Smooth muscle cell (in vitro differentiated cells): Measurements from ENCODE around the gene POLE2. TPM values are rescaled to one million over a fixed set of nuclear protein-coding genes. Genes with fewer than 3 reads are reported as not detected.

Source experiments
- DNase-seq: peaks from one replicate; lab custom pipeline; 2025; ENCODE audit not compliant: unreplicated experiment; lab: John Stamatoyannopoulos, UW
- H2AFZ ChIP-seq: fragments of 200-600 bp; sonication (generic); 2 replicates; pipeline ENCODE4 v1.6.0; 2016; ENCODE audit warnings: antibody characterized with exemption, low read depth, mild to moderate bottlenecking
- H3F3A ChIP-seq: fragments of 200-600 bp; sonication (generic); 2 replicates; pipeline ENCODE4 v1.6.0; 2017; ENCODE audit warnings: antibody characterized with exemption, low read depth
- H3K27ac ChIP-seq: fragments of 200-600 bp; sonication (generic); 2 replicates; pipeline ENCODE4 v1.5.1; 2016; ENCODE audit warnings: low read depth, mild to moderate bottlenecking
- H3K27me3 ChIP-seq: fragments of 200-600 bp; sonication (generic); 2 replicates; pipeline ENCODE4 v1.6.1; 2016; ENCODE audit warnings: low read depth, mild to moderate bottlenecking
- H3K36me3 ChIP-seq: fragments of 200-600 bp; sonication (generic); 2 replicates; pipeline ENCODE4 v1.5.1; 2016; ENCODE audit warnings: low read depth
- H3K4me1 ChIP-seq: fragments of 200-600 bp; sonication (generic); 2 replicates; pipeline ENCODE4 v1.5.1; 2016; ENCODE audit warnings: low read depth
- H3K4me2 ChIP-seq: fragments of 200-600 bp; sonication (generic); 2 replicates; pipeline ENCODE4 v1.6.0; 2016; ENCODE audit warnings: mild to moderate bottlenecking
- H3K4me3 ChIP-seq: fragments of 200-600 bp; sonication (generic); 2 replicates; pipeline ENCODE4 v1.5.1; 2016; ENCODE audit warnings: mild to moderate bottlenecking
- H3K79me2 ChIP-seq: fragments of 200-600 bp; sonication (generic); 2 replicates; pipeline ENCODE4 v1.6.0; 2016; ENCODE audit warnings: low read depth, mild to moderate bottlenecking
- H3K9ac ChIP-seq: fragments of 200-600 bp; sonication (generic); 2 replicates; pipeline ENCODE4 v1.6.0; 2016; ENCODE audit warnings: low read depth
- H3K9me3 ChIP-seq: fragments of 200-600 bp; sonication (generic); replicated peaks from 2 replicates; pipeline ENCODE4 v1.5.1; 2016; ENCODE audit warnings: low read depth
- H4K20me1 ChIP-seq: fragments of 200-600 bp; sonication (generic); 2 replicates; pipeline ENCODE4 v1.6.0; 2016; ENCODE audit warnings: low read depth
- WGBS: methylation state at CpG from one replicate; pipeline ENCODE4 v1.1.7; 2016; ENCODE audit warnings: low lambda C conversion rate; 5-methylcytosine and 5-hydroxymethylcytosine counted together
- polyA plus RNA-seq: library from polyadenylated mRNA; unstranded; fragments of >200 nt; fragmentation: Nextera tagmentation; extraction: Ambion mirVana; gene quantifications from 2 replicates; pipeline ENCODE4 v1.2.1, GENCODE V29; 2016
- total RNA-seq: library from RNA; depleted of rRNA; stranded (reverse); fragments of >200 nt; gene quantifications from 2 replicates; pipeline ENCODE4 v1.2.3, GENCODE V29; 2014
- TF ChIP-seq, protein P1 (sequence below): fragments of 200-600 bp; sonication (generic); IDR thresholded peaks from 2 replicates; pipeline ENCODE4 v1.5.1; 2017; ENCODE audit warnings: borderline replicate concordance, mild to moderate bottlenecking, antibody characterized with exemption; ENCODE audit not compliant: insufficient read depth, poor library complexity, severe bottlenecking

POLE2 gene
- total and polyA plus RNA-seq, 2 experiments from 2014 or later, result 7.5 to 9.6 TPM

GRCh38 chr14:49637534-49638078 lies 50.4 kb downstream of the POLE2 start:
- peaks cover 12% of the 10 kb centered on the region for H3F3A ChIP-seq
- no peak for DNase-seq
- TF ChIP-seq, protein P1, sequence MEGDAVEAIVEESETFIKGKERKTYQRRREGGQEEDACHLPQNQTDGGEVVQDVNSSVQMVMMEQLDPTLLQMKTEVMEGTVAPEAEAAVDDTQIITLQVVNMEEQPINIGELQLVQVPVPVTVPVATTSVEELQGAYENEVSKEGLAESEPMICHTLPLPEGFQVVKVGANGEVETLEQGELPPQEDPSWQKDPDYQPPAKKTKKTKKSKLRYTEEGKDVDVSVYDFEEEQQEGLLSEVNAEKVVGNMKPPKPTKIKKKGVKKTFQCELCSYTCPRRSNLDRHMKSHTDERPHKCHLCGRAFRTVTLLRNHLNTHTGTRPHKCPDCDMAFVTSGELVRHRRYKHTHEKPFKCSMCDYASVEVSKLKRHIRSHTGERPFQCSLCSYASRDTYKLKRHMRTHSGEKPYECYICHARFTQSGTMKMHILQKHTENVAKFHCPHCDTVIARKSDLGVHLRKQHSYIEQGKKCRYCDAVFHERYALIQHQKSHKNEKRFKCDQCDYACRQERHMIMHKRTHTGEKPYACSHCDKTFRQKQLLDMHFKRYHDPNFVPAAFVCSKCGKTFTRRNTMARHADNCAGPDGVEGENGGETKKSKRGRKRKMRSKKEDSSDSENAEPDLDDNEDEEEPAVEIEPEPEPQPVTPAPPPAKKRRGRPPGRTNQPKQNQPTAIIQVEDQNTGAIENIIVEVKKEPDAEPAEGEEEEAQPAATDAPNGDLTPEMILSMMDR, result no peak
- no peak overlapping the region for H3K4me3 ChIP-seq
- H3K27ac ChIP-seq, result no peak overlapping the region
- H3K36me3 ChIP-seq, result no peaks in the 10 kb centered on the region
- no peak overlapping the region for H3K4me2 ChIP-seq
- peaks cover 3% of the 10 kb centered on the region for H4K20me1 ChIP-seq
- H3K79me2 ChIP-seq, result peaks cover 50% of the 10 kb centered on the region
- no peaks in the 10 kb centered on the region for H3K4me1 ChIP-seq
- 97% methylated on average over 3 of the region's 3 CpGs for WGBS
- no peaks in the 10 kb centered on the region for H3K27me3 ChIP-seq
- H3K9me3 ChIP-seq, result no peaks in the 10 kb centered on the region
- H2AFZ ChIP-seq, result no peak overlapping the region
- H3K9ac ChIP-seq, result no peak overlapping the region

- H3K79me2 ChIP-seq, result peaks cover 57% of the 10 kb centered on the region
- no peak overlapping the region for H3K4me3 ChIP-seq
- TF ChIP-seq, protein P1, result no peak
- H4K20me1 ChIP-seq, result peaks cover 6% of the 10 kb centered on the region
- H3K9ac ChIP-seq, result no peak overlapping the region
- H2AFZ ChIP-seq, result no peak overlapping the region
- no peaks in the 10 kb centered on the region for H3K27me3 ChIP-seq
- no peak overlapping the region for H3K27ac ChIP-seq
- H3K9me3 ChIP-seq, result no peaks in the 10 kb centered on the region
- peaks cover 12% of the 10 kb centered on the region for H3F3A ChIP-seq
- DNase-seq, result no peak
- no peaks in the 10 kb centered on the region for H3K36me3 ChIP-seq
- 96% methylated on average over 1 of the region's 1 CpG for WGBS
- no peak overlapping the region for H3K4me2 ChIP-seq
- H3K4me1 ChIP-seq, result peaks cover 3% of the 10 kb centered on the region
Measured at GRCh38 chr14:49636866-49637265, 51.1 kb downstream of the POLE2 start.

GRCh38 chr14:49634547-49635334 lies 53.3 kb downstream of the POLE2 start, which contains the start of gene DNAAF2:
Gene DNAAF2 (minus strand): TSS chr14:49635244. CDS start chr14:49635149, 95 bp downstream.
- H3K4me2 ChIP-seq, result peak within 1 kb of the TSS; percentile 100
- H3K9ac ChIP-seq, result peak within 1 kb of the TSS; percentile 97
- H3K36me3 ChIP-seq, result no peaks in the 10 kb centered on the region
- H3K4me3 ChIP-seq, result peak within 1 kb of the TSS; percentile 62
- peaks cover 9% of the 10 kb centered on the region for H3K4me1 ChIP-seq
- H3K79me2 ChIP-seq, result peaks cover 72% of the 10 kb centered on the region
- H3K27me3 ChIP-seq, result no peaks in the 10 kb centered on the region
- no peaks in the 10 kb centered on the region for H3K9me3 ChIP-seq
- WGBS, result under 1% methylated on average over 79 of the region's 80 CpGs
- H2AFZ ChIP-seq, result peak within 1 kb of the TSS; percentile 98
- H3F3A ChIP-seq, result peaks cover 12% of the 10 kb centered on the region
- peaks cover 20% of the 10 kb centered on the region for H4K20me1 ChIP-seq
- DNase-seq, result peak; percentile 76
- peak within 1 kb of the TSS; percentile 100 for H3K27ac ChIP-seq
- TF ChIP-seq, protein P1, result no peak
